ENCODE data around the gene COL10A1.

Gene COL10A1

DNA sequence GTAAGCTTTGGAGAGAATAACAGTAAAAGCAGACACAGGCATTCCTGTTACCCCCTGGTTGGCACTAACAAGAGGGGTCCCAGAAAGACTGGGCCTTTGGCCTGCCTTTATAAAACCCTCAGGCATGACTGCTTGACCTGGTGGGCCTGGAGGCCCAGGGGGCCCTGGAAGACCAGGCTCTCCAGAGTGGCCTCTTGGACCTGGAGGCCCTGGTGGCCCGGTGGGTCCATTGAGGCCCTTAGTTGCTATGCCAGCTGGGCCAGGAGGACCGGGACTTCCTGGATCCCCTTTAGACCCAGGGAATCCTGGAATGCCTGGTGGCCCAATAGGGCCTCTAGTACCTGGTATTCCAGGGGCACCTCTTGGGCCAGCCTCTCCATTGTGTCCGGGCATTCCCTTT lies 5.5 kb downstream of the COL10A1 start:
- Histone ChIP-seq H3K27me3 (ENCODE audit: control insufficient read depth, insufficient read depth, low read length) (no peaks in the 10 kb centered on the region), H3K36me3 (ENCODE audit: control insufficient read depth, insufficient read depth, low read length) (peaks cover 42% of the 10 kb centered on the region), H3K9me3 (ENCODE audit: control insufficient read depth, insufficient read depth, low read length) (no peaks in the 10 kb centered on the region), H3K27ac (ENCODE audit: low read depth, low read length) (no peak overlapping the region), H3K4me1 (ENCODE audit: control insufficient read depth, insufficient read depth, low read length) (no peaks in the 10 kb centered on the region), H3K4me3 (ENCODE audit: low read depth, low read length) (no peak overlapping the region), H3K9ac (ENCODE audit: low read depth, low read length) (no peak overlapping the region)

- peaks cover 59% of the 10 kb centered on the region for H3K36me3 ChIP-seq (ENCODE audit: control insufficient read depth, insufficient read depth, low read length)
- H3K27ac ChIP-seq (ENCODE audit: low read depth, low read length): no peak overlapping the region
- no peaks in the 10 kb centered on the region for H3K9me3 ChIP-seq (ENCODE audit: control insufficient read depth, insufficient read depth, low read length)
- H3K27me3 ChIP-seq (ENCODE audit: control insufficient read depth, insufficient read depth, low read length): no peaks in the 10 kb centered on the region
- no peaks in the 10 kb centered on the region for H3K4me1 ChIP-seq (ENCODE audit: control insufficient read depth, insufficient read depth, low read length)
- no peak overlapping the region for H3K4me3 ChIP-seq (ENCODE audit: low read depth, low read length)
- H3K9ac ChIP-seq (ENCODE audit: low read depth, low read length): no peak overlapping the region
These were observed 7.3 kb downstream of the COL10A1 start for GRCh38 chr6:116118608-116119007.

GRCh38 chr6:116115781-116116180 lies 10.2 kb downstream of the COL10A1 start:
- H3K4me1 ChIP-seq (ENCODE audit: control insufficient read depth, insufficient read depth, low read length): peaks cover 4% of the 10 kb centered on the region; the same call in 1 of the 2 replicates
- no peak overlapping the region for H3K4me3 ChIP-seq (ENCODE audit: low read depth, low read length)
- no peak overlapping the region for H3K27ac ChIP-seq (ENCODE audit: low read depth, low read length)
- H3K9ac ChIP-seq (ENCODE audit: low read depth, low read length): no peak overlapping the region
- no peaks in the 10 kb centered on the region for H3K27me3 ChIP-seq (ENCODE audit: control insufficient read depth, insufficient read depth, low read length)
- no peaks in the 10 kb centered on the region for H3K9me3 ChIP-seq (ENCODE audit: control insufficient read depth, insufficient read depth, low read length)
- H3K36me3 ChIP-seq (ENCODE audit: control insufficient read depth, insufficient read depth, low read length): peaks cover 84% of the 10 kb centered on the region

- H3K9me3 ChIP-seq (ENCODE audit: control insufficient read depth, insufficient read depth, low read length): no peaks in the 10 kb centered on the region
- H3K4me1 ChIP-seq (ENCODE audit: control insufficient read depth, insufficient read depth, low read length): peaks cover 17% of the 10 kb centered on the region
- no peak overlapping the region for H3K27ac ChIP-seq (ENCODE audit: low read depth, low read length)
- H3K4me3 ChIP-seq (ENCODE audit: low read depth, low read length): no peak overlapping the region
- no peaks in the 10 kb centered on the region for H3K27me3 ChIP-seq (ENCODE audit: control insufficient read depth, insufficient read depth, low read length)
- no peak overlapping the region for H3K9ac ChIP-seq (ENCODE audit: low read depth, low read length)
- H3K36me3 ChIP-seq (ENCODE audit: control insufficient read depth, insufficient read depth, low read length): peaks cover 94% of the 10 kb centered on the region
These were observed 12.5 kb downstream of the COL10A1 start for GRCh38 chr6:116113386-116113785.

GRCh38 chr6:116111552-116112528 lies 14.1 kb downstream of the COL10A1 start:
- no peak overlapping the region for H3K9ac ChIP-seq (ENCODE audit: low read depth, low read length)
- H3K27me3 ChIP-seq (ENCODE audit: control insufficient read depth, insufficient read depth, low read length): no peaks in the 10 kb centered on the region
- H3K27ac ChIP-seq (ENCODE audit: low read depth, low read length): no peak overlapping the region
- H3K4me1 ChIP-seq (ENCODE audit: control insufficient read depth, insufficient read depth, low read length): peaks cover 27% of the 10 kb centered on the region
- peaks cover 82% of the 10 kb centered on the region for H3K36me3 ChIP-seq (ENCODE audit: control insufficient read depth, insufficient read depth, low read length)
- H3K9me3 ChIP-seq (ENCODE audit: control insufficient read depth, insufficient read depth, low read length): no peaks in the 10 kb centered on the region
- no peak overlapping the region for H3K4me3 ChIP-seq (ENCODE audit: low read depth, low read length)

DNA sequence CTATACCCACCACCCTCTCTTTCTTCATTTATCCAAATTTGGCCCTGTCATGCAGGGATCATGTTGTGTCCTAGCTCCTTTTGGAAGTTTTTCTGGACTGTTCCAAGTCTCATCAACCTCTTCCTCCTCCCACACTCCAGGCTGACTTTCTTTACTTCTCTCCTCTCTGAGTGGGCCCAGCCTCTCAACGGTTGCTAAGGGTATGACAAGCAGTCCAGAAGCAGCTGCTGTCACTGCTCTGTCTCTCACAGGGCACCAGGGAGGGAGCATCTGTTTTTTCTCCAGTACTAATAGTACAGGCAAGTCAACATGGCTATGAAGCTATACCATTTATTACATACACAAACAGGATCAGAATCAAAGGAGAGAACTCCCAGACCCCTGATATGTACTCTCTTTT lies 17.1 kb downstream of the COL10A1 start:
- peaks cover 54% of the 10 kb centered on the region for H3K36me3 ChIP-seq (ENCODE audit: control insufficient read depth, insufficient read depth, low read length)

GRCh38 chr6:116106146-116106545 lies 19.8 kb downstream of the COL10A1 start:
- peaks cover 67% of the 10 kb centered on the region for H3K4me1 ChIP-seq (ENCODE audit: control insufficient read depth, insufficient read depth, low read length)
- H3K9ac ChIP-seq (ENCODE audit: low read depth, low read length): 0 out of 2 replicates have a peak overlapping the region, but pooled peaks have one; percentile 4
- peak overlapping the region; percentile 95 for H3K27ac ChIP-seq (ENCODE audit: low read depth, low read length)
- no peaks in the 10 kb centered on the region for H3K9me3 ChIP-seq (ENCODE audit: control insufficient read depth, insufficient read depth, low read length)
- H3K36me3 ChIP-seq (ENCODE audit: control insufficient read depth, insufficient read depth, low read length): peaks cover 40% of the 10 kb centered on the region
- H3K4me3 ChIP-seq (ENCODE audit: low read depth, low read length): 0 out of 2 replicates have a peak overlapping the region, but pooled peaks have one; percentile 42
- no peaks in the 10 kb centered on the region for H3K27me3 ChIP-seq (ENCODE audit: control insufficient read depth, insufficient read depth, low read length)

More for the DNA sequence above, 17.1 kb downstream of the COL10A1 start:
- H3K4me1 ChIP-seq (ENCODE audit: control insufficient read depth, insufficient read depth, low read length): peaks cover 55% of the 10 kb centered on the region
- H3K9ac ChIP-seq (ENCODE audit: low read depth, low read length): no peak overlapping the region
- no peaks in the 10 kb centered on the region for H3K27me3 ChIP-seq (ENCODE audit: control insufficient read depth, insufficient read depth, low read length)
- H3K27ac ChIP-seq (ENCODE audit: low read depth, low read length): no peak overlapping the region
- no peak overlapping the region for H3K4me3 ChIP-seq (ENCODE audit: low read depth, low read length)
- no peaks in the 10 kb centered on the region for H3K9me3 ChIP-seq (ENCODE audit: control insufficient read depth, insufficient read depth, low read length)

GRCh38 chr6:116105247-116105646 lies 20.7 kb downstream of the COL10A1 start:
- no peak overlapping the region for H3K27ac ChIP-seq (ENCODE audit: low read depth, low read length)
- H3K9ac ChIP-seq (ENCODE audit: low read depth, low read length): no peak overlapping the region
- H3K4me1 ChIP-seq (ENCODE audit: control insufficient read depth, insufficient read depth, low read length): peaks cover 64% of the 10 kb centered on the region
- no peaks in the 10 kb centered on the region for H3K27me3 ChIP-seq (ENCODE audit: control insufficient read depth, insufficient read depth, low read length)
- peaks cover 31% of the 10 kb centered on the region for H3K36me3 ChIP-seq (ENCODE audit: control insufficient read depth, insufficient read depth, low read length)
- H3K9me3 ChIP-seq (ENCODE audit: control insufficient read depth, insufficient read depth, low read length): no peaks in the 10 kb centered on the region
- H3K4me3 ChIP-seq (ENCODE audit: low read depth, low read length): no peak overlapping the region

DNA sequence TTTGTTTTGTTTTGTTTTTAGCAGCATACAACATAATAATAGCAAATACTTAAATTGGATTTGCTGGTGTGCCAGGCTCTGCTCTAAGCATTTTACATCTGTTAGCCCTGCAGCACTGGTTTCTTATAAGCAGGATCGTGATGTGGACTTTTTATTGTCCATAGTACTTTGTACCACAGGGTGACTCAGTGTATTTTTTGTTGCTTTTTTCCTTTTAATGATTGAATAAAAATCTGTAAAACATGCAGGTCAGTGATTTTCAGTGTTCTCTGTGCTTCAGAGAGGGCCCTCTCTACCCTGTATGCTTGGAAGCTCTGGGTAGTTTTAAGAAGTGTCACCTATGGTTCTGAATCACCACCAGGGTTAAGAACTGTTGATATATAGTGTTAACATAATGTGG lies 21.3 kb downstream of the COL10A1 start:
- peaks cover 25% of the 10 kb centered on the region for H3K36me3 ChIP-seq (ENCODE audit: control insufficient read depth, insufficient read depth, low read length)
- H3K4me3 ChIP-seq (ENCODE audit: low read depth, low read length): no peak overlapping the region
- H3K4me1 ChIP-seq (ENCODE audit: control insufficient read depth, insufficient read depth, low read length): peaks cover 64% of the 10 kb centered on the region
- H3K27ac ChIP-seq (ENCODE audit: low read depth, low read length): no peak overlapping the region
- H3K27me3 ChIP-seq (ENCODE audit: control insufficient read depth, insufficient read depth, low read length): 0 out of 2 replicates have a peak, but pooled peaks cover 2% of the 10 kb centered on the region
- no peaks in the 10 kb centered on the region for H3K9me3 ChIP-seq (ENCODE audit: control insufficient read depth, insufficient read depth, low read length)
- H3K9ac ChIP-seq (ENCODE audit: low read depth, low read length): no peak overlapping the region

DNA sequence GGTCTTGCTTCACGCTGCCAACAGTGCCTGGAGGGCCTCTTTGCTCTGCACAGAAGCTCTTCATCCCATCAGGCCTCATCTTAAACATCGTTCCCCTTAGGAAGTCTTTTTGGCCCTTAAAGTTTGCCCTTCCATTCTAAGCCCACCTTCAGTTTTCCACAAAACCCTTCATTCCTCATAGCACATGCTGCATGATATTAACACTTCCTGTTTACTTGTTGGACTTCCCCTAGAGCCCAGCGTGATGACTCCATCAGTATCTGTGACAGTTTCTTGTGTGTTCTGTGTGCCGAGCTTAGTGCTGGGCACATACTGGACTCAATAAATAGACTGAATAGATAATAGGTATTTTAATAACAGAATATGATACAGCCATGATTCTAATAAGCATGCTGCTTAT lies 23.1 kb downstream of the COL10A1 start:
- Histone ChIP-seq H3K27ac (ENCODE audit: low read depth, low read length) (no peak overlapping the region), H3K4me3 (ENCODE audit: low read depth, low read length) (no peak overlapping the region), H3K27me3 (ENCODE audit: control insufficient read depth, insufficient read depth, low read length) (0 out of 2 replicates have a peak, but pooled peaks cover 3% of the 10 kb centered on the region), H3K36me3 (ENCODE audit: control insufficient read depth, insufficient read depth, low read length) (0 out of 2 replicates have a peak, but pooled peaks cover 9% of the 10 kb centered on the region), H3K9ac (ENCODE audit: low read depth, low read length) (no peak overlapping the region), H3K9me3 (ENCODE audit: control insufficient read depth, insufficient read depth, low read length) (no peaks in the 10 kb centered on the region), H3K4me1 (ENCODE audit: control insufficient read depth, insufficient read depth, low read length) (peaks cover 53% of the 10 kb centered on the region)

DNA sequence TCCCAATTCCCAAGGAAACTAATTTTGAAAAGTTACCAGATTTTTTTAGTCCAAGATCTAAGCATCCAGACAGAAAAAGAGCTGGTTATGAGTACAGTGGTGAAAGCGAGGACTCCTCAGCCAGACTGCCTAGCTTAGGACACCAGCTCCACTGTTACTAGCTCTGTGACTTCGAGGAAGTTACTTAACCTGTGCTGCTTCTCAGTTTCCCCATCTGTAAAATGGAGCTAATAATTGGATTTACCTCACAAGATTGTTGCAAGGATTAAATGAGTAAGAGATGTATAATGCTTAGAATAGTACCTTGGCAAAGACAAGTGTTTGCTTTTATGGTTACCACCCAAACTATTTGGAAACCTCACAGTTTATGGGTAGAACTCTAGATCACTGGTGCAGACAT lies 24.1 kb downstream of the COL10A1 start:
- 0 out of 2 replicates have a peak, but pooled peaks cover 9% of the 10 kb centered on the region for H3K36me3 ChIP-seq (ENCODE audit: control insufficient read depth, insufficient read depth, low read length)
- peaks cover under 1% of the 10 kb centered on the region; the same call in 1 of the 2 replicates for H3K9me3 ChIP-seq (ENCODE audit: control insufficient read depth, insufficient read depth, low read length)
- H3K27ac ChIP-seq (ENCODE audit: low read depth, low read length): peak overlapping the region; percentile 97
- H3K9ac ChIP-seq (ENCODE audit: low read depth, low read length): peak overlapping the region; percentile 94; the same call in 1 of the 2 replicates
- H3K4me3 ChIP-seq (ENCODE audit: low read depth, low read length): peak overlapping the region; percentile 79
- H3K4me1 ChIP-seq (ENCODE audit: control insufficient read depth, insufficient read depth, low read length): peaks cover 45% of the 10 kb centered on the region
- H3K27me3 ChIP-seq (ENCODE audit: control insufficient read depth, insufficient read depth, low read length): 0 out of 2 replicates have a peak, but pooled peaks cover 3% of the 10 kb centered on the region

Measured in HUES48 (cell line).